Glutamatergic neuron (in vitro differentiated cells): ENCODE measurements around the gene RYR1. TPM values are rescaled to one million over a fixed set of nuclear protein-coding genes. Genes with fewer than 3 reads are reported as not detected.

ENCODE experiments used
- DNase-seq: peaks from one replicate; pipeline ENCODE4 v3.0.0; 2022
- H3K27ac Mint-ChIP-seq: one replicate; pipeline ENCODE4 v1.8.0; 2020; ENCODE audit warnings: mild to moderate bottlenecking, mixed read lengths, inconsistent platforms; ENCODE audit not compliant: unreplicated experiment
- H3K27me3 Mint-ChIP-seq: one replicate; pipeline ENCODE4 v1.8.0; 2020; ENCODE audit warnings: mild to moderate bottlenecking, moderate library complexity, mixed read lengths, inconsistent platforms; ENCODE audit not compliant: unreplicated experiment
- H3K36me3 Mint-ChIP-seq: one replicate; pipeline ENCODE4 v1.8.0; 2020; ENCODE audit warnings: mild to moderate bottlenecking, mixed read lengths, inconsistent platforms; ENCODE audit not compliant: unreplicated experiment
- H3K4me1 Mint-ChIP-seq: one replicate; pipeline ENCODE4 v1.8.0; 2020; ENCODE audit warnings: mild to moderate bottlenecking, low read depth, mixed read lengths, inconsistent platforms; ENCODE audit not compliant: unreplicated experiment
- H3K4me3 Mint-ChIP-seq: one replicate; pipeline ENCODE4 v1.8.0; 2020; ENCODE audit warnings: mild to moderate bottlenecking, mixed read lengths, inconsistent platforms; ENCODE audit not compliant: unreplicated experiment
- H3K9me3 Mint-ChIP-seq: one replicate; pipeline ENCODE4 v1.8.0; 2020; ENCODE audit warnings: mild to moderate bottlenecking, moderate library complexity, mixed read lengths, inconsistent platforms; ENCODE audit not compliant: unreplicated experiment
- total RNA-seq: library from RNA; stranded (reverse); fragmentation: NEBNext Ultra II Directional; extraction: Animal tissue kit (Norgen Biotek cat#: 25700); gene quantifications from one replicate; pipeline ENCODE4 v1.2.1, GENCODE V29; 2021; ENCODE audit not compliant: unreplicated experiment
- TF ChIP-seq, protein P1 (sequence below): fragments of 200-600 bp; sonication (generic); IDR thresholded peaks from one replicate; pipeline ENCODE4 v1.5.0; 2021; ENCODE audit not compliant: partially characterized antibody, unreplicated experiment

The RYR1 gene
- total RNA-seq, 1 donor from 2014 or later, result 117 TPM

DNA sequence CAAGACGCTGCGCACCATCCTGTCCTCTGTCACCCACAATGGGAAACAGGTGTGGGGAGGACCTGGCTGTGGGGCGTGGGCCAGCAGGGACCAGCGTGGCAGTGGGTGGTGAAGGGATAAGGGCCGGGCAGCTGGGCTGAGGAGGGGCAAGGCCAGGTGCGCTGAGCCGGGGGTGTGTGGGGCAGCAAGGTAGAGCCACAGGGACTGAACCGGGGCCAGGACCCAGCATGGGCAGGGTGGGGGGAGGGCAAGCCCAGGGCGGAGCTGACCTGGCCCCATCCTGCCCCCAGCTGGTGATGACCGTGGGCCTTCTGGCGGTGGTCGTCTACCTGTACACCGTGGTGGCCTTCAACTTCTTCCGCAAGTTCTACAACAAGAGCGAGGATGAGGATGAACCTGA lies 146.6 kb downstream of the RYR1 start:
- DNase-seq, result no peak
- TF ChIP-seq, protein P1, sequence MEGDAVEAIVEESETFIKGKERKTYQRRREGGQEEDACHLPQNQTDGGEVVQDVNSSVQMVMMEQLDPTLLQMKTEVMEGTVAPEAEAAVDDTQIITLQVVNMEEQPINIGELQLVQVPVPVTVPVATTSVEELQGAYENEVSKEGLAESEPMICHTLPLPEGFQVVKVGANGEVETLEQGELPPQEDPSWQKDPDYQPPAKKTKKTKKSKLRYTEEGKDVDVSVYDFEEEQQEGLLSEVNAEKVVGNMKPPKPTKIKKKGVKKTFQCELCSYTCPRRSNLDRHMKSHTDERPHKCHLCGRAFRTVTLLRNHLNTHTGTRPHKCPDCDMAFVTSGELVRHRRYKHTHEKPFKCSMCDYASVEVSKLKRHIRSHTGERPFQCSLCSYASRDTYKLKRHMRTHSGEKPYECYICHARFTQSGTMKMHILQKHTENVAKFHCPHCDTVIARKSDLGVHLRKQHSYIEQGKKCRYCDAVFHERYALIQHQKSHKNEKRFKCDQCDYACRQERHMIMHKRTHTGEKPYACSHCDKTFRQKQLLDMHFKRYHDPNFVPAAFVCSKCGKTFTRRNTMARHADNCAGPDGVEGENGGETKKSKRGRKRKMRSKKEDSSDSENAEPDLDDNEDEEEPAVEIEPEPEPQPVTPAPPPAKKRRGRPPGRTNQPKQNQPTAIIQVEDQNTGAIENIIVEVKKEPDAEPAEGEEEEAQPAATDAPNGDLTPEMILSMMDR, result no peak
- H3K9me3 Mint-ChIP-seq, result no peaks in the 10 kb centered on the region
- H3K4me1 Mint-ChIP-seq, result no peaks in the 10 kb centered on the region
- no peak overlapping the region for H3K4me3 Mint-ChIP-seq
- no peaks in the 10 kb centered on the region for H3K36me3 Mint-ChIP-seq
- H3K27me3 Mint-ChIP-seq, result no peaks in the 10 kb centered on the region
- H3K27ac Mint-ChIP-seq, result no peak overlapping the region

DNA sequence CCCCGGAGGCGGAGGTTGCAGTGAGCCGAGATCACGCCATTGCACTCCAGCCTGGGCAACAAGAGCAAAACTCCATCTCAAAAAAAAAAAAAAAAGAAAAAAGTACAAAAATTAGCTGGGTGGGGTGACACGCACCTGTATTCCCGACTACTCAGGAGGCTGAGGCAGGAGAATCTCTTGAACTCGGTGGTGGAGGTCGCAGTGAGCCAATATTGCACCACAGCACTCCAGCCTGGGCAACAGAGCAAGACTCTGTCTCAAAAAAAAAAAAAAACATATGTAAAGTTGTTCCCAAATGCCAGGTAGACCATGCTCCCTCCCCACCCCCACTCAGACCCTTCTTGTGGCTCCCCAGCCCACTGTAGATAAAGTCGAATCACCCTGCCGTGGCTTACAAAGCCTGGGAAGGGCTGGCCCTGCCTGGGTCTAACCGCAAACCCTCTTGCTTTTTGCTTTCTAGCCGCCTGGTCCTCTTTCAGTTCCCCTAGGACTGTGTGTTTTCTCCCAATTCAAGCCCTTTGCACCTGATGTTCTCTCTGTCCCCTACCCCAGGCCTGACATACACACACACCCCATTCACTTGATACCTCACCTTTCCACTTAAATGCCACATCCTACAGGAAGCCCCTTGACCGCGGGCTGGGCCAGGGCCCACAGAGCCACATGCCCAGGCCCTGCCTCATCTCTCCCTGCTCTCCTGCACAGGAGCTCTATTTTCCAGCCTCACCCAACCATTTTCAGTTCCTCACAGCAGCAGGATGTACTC lies 149.9 kb downstream of the RYR1 start:
- Mint-ChIP-seq H3K4me3 (no peak overlapping the region), H3K27me3 (no peaks in the 10 kb centered on the region), H3K36me3 (no peaks in the 10 kb centered on the region), H3K9me3 (no peaks in the 10 kb centered on the region), H3K27ac (no peak overlapping the region), H3K4me1 (no peaks in the 10 kb centered on the region)
- DNase-seq, result no peak
- TF ChIP-seq, protein P1, result no peak

DNA sequence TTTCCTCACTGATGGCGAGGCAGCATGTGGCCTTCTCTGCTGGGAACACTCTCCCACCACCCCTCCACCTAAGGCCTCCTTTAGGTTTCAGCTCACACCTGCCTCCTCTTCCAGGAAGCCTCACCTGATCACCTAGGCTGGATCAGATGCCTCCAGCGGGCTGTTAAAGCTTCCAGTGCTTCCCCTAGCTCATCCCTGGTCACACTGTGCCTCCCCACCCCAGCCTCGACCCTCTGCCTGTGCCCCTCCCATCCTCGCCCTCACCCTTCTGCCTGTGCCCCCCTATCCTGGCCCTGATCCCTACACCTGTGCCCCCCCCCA lies 150.5 kb downstream of the RYR1 start:
- TF ChIP-seq, protein P1, result no peak
- no peaks in the 10 kb centered on the region for H3K36me3 Mint-ChIP-seq

DNA sequence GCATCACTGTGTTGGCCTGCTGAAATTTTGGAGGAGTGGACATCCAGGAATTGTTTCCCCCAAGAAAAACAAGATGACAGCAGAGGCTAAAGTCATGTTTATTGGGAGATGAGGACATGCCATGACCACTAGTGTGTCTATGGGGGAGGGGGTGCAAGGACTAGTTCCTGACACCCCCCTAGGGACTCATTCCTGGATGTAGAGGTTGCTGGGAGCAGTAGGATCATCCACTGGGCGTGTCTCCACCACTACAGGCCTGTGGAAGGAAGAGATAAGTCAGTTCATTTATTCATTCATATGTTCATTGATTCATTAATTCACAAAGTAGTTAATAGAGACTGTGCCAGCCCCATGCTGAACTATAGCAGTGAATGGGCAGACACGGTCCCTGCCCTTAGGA lies 154.1 kb downstream of the RYR1 start:
- Mint-ChIP-seq H3K36me3 (no peaks in the 10 kb centered on the region), H3K9me3 (peaks cover 1% of the 10 kb centered on the region), H3K4me3 (no peak overlapping the region), H3K27me3 (no peaks in the 10 kb centered on the region), H3K27ac (no peak overlapping the region), H3K4me1 (no peaks in the 10 kb centered on the region)
- TF ChIP-seq, protein P1, result no peak
- DNase-seq, result no peak

More for the DNA sequence above, 150.5 kb downstream of the RYR1 start:
- H3K27ac Mint-ChIP-seq, result no peak overlapping the region
- H3K4me1 Mint-ChIP-seq, result no peaks in the 10 kb centered on the region
- DNase-seq, result no peak
- no peaks in the 10 kb centered on the region for H3K27me3 Mint-ChIP-seq
- no peak overlapping the region for H3K4me3 Mint-ChIP-seq
- no peaks in the 10 kb centered on the region for H3K9me3 Mint-ChIP-seq

DNA sequence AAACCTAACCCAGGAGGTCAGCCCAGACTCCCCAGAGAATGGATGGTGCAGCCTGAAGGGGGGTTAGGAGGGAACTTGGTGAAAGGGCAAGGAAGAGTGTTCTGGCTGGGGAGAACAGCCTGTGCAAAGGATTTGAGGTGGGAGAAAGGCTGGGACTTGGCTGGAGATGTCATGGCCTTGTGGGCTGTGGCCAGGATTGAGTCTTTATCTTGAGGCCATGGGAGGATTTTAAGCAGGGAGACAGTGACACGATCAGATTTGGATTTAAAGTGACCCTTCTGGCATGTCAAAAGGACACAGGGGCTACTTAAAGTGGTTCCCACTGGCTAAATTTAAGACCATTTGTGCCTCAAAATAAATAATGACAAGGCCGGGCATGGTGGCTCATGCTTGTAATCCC lies 154.6 kb downstream of the RYR1 start:
- no peak for DNase-seq
- TF ChIP-seq, protein P1, result no peak
- H3K27ac Mint-ChIP-seq, result no peak overlapping the region
- no peaks in the 10 kb centered on the region for H3K4me1 Mint-ChIP-seq
- H3K9me3 Mint-ChIP-seq, result peaks cover 1% of the 10 kb centered on the region
- H3K27me3 Mint-ChIP-seq, result no peaks in the 10 kb centered on the region
- no peaks in the 10 kb centered on the region for H3K36me3 Mint-ChIP-seq
- no peak overlapping the region for H3K4me3 Mint-ChIP-seq
